CD14-positive monocyte (primary cell): ENCODE data around the gene SRGAP1. TPM values are rescaled to one million over a fixed set of nuclear protein-coding genes. Genes with fewer than 3 reads are reported as not detected.

Experiments used
- DNase-seq, 3 donors: peaks; one replicate each; pipeline ENCODE4 v3.0.0-alpha.2; 2011 to 2022
- H2AFZ ChIP-seq: 2 replicates; pipeline ENCODE4 v1.6.0; 2012; ENCODE audit warnings: mild to moderate bottlenecking, low read depth, low read length, inconsistent platforms; ENCODE audit not compliant: insufficient read depth, poor library complexity, severe bottlenecking
- H3K27ac ChIP-seq, 2 donors: 1 replicate in 1 of 2; 2 replicates in 1 of 2; pipeline ENCODE4 v1.5.1; 2012 to 2013; ENCODE audit warnings: low read length in 2 of 2, control low read depth in 1 of 2, inconsistent platforms in 1 of 2, low read depth in 1 of 2, mild to moderate bottlenecking in 1 of 2
- H3K27me3 ChIP-seq, 2 donors: one replicate each; pipeline versions ENCODE4 v1.6.0 to v1.6.1; 2011 to 2013; ENCODE audit warnings: low read length in 2 of 2; ENCODE audit not compliant: control insufficient read depth in 2 of 2, insufficient read depth in 2 of 2
- H3K36me3 ChIP-seq, 2 donors: replicated peaks in 1 of 2; 1 replicate in 1 of 2; 2 replicates in 1 of 2; pipeline versions ENCODE4 v1.5.1 to v1.6.1; 2012 to 2013; ENCODE audit warnings: low read length in 2 of 2, control low read depth in 1 of 2, inconsistent platforms in 1 of 2, mild to moderate bottlenecking in 1 of 2; ENCODE audit not compliant: insufficient read depth in 2 of 2, control insufficient read depth in 1 of 2
- H3K4me1 ChIP-seq, 2 donors: 1 replicate in 1 of 2; 2 replicates in 1 of 2; pipeline versions ENCODE4 v1.5.1 to v1.6.1; 2012 to 2013; ENCODE audit warnings: low read length in 2 of 2, control low read depth in 1 of 2, inconsistent platforms in 1 of 2, mild to moderate bottlenecking in 1 of 2, moderate library complexity in 1 of 2; ENCODE audit not compliant: insufficient read depth in 2 of 2, control insufficient read depth in 1 of 2
- H3K4me2 ChIP-seq: replicated peaks from 2 replicates; pipeline ENCODE3; 2012; ENCODE audit warnings: low read length, moderate library complexity, mild to moderate bottlenecking; ENCODE audit not compliant: poor library complexity, severe bottlenecking; ENCODE audit errors: extremely low read depth
- H3K4me3 ChIP-seq, 3 experiments: fragments of 200-600 bp in 1 of 3; sonication (generic) in 1 of 3; replicated peaks in 1 of 3; 1 replicate in 2 of 3; 2 replicates in 1 of 3; pipeline ENCODE4 v1.5.1; 2011 to 2013; ENCODE audit warnings: low read length in 3 of 3, mild to moderate bottlenecking in 3 of 3, control low read depth in 2 of 3, low read depth in 2 of 3, inconsistent platforms in 1 of 3, moderate library complexity in 1 of 3
- H3K79me2 ChIP-seq: 2 replicates; pipeline ENCODE4 v1.6.0; 2012; ENCODE audit warnings: mild to moderate bottlenecking, control low read depth, inconsistent platforms, low read length, moderate library complexity; ENCODE audit not compliant: insufficient read depth
- H3K9ac ChIP-seq: 2 replicates; pipeline ENCODE4 v1.6.0; 2017; ENCODE audit warnings: low read length, mild to moderate bottlenecking; ENCODE audit not compliant: insufficient read depth, poor library complexity, severe bottlenecking
- H3K9me3 ChIP-seq, 2 donors: replicated peaks in 1 of 2; 1 replicate in 1 of 2; 2 replicates in 1 of 2; pipeline versions ENCODE4 v1.5.1 to v1.6.1; 2012 to 2013; ENCODE audit warnings: low read length in 2 of 2, control low read depth in 1 of 2; ENCODE audit not compliant: control insufficient read depth in 1 of 2, insufficient read depth in 1 of 2
- H4K20me1 ChIP-seq: 2 replicates; pipeline ENCODE4 v1.6.0; 2012; ENCODE audit warnings: mild to moderate bottlenecking, low read length, control low read depth, moderate library complexity; ENCODE audit not compliant: insufficient read depth
- H3K27ac Mint-ChIP-seq, 7 donors: one replicate each; pipeline ENCODE4 v1.8.0; 2020; ENCODE audit warnings: mild to moderate bottlenecking in 7 of 7, mixed read lengths in 7 of 7, moderate library complexity in 6 of 7, inconsistent platforms in 2 of 7
- H3K27me3 Mint-ChIP-seq, 3 donors: one replicate each; pipeline ENCODE4 v1.8.0; 2021 to 2022; ENCODE audit warnings: low read depth in 3 of 3, mild to moderate bottlenecking in 3 of 3, mixed read lengths in 3 of 3, moderate library complexity in 3 of 3, inconsistent platforms in 1 of 3
- H3K36me3 Mint-ChIP-seq, 2 donors: one replicate each; pipeline ENCODE4 v1.8.0; 2020; ENCODE audit warnings: mixed read lengths in 2 of 2, inconsistent platforms in 1 of 2, mild to moderate bottlenecking in 1 of 2
- H3K4me1 Mint-ChIP-seq: one replicate; pipeline ENCODE4 v1.8.0; 2020; ENCODE audit warnings: mild to moderate bottlenecking, mixed read lengths
- H3K4me3 Mint-ChIP-seq, 2 donors: one replicate each; pipeline ENCODE4 v1.8.0; 2020; ENCODE audit warnings: mild to moderate bottlenecking in 2 of 2, mixed read lengths in 2 of 2, moderate library complexity in 1 of 2
- H3K9me3 Mint-ChIP-seq, 7 donors: one replicate each; pipeline ENCODE4 v1.8.0; 2020 to 2022; ENCODE audit warnings: mixed read lengths in 7 of 7, mild to moderate bottlenecking in 6 of 7, moderate library complexity in 6 of 7, inconsistent platforms in 2 of 7
- CTCF ChIP-seq: fragments of 200-600 bp; IDR thresholded peaks from one replicate; pipeline ENCODE4 v1.8.0; 2022; ENCODE audit warnings: antibody characterized with exemption, mild to moderate bottlenecking
- WGBS: methylation state at CpG from one replicate; pipeline ENCODE4 v1.1.5; 2013; ENCODE audit warnings: missing lambda C conversion rate; ENCODE audit not compliant: insufficient coverage; 5-methylcytosine and 5-hydroxymethylcytosine counted together
- intact Hi-C, 2 donors: fragments of 100-400 bp; cut with micrococcal nuclease; formaldehyde crosslinking; loops; one replicate each; pipeline versions ENCODE4 v1.15.0 to v1.15.1; 2023
- polyA plus RNA-seq, 3 donors: library from polyadenylated mRNA; depleted of rRNA in 1 of 3; unstranded in 2 of 3; stranded (reverse) in 1 of 3; fragments of 300-500 nt in 2 of 3; fragments of >200 nt in 1 of 3; fragmentation: Illumina TruSeq in 2 of 3; gene quantifications; 1 replicate in 2 of 3; 2 replicates in 1 of 3; pipeline ENCODE4 v1.2.3, GENCODE V29; 2012 to 2021

The SRGAP1 gene
- polyA plus RNA-seq, 3 donors = 0.05 to 0.52 (median 0.07) TPM

- no peaks in the 10 kb centered on the region for H4K20me1 ChIP-seq
- no peak overlapping the region for H3K9ac ChIP-seq
- no peak for TF ChIP-seq CTCF
- no peaks in the 10 kb centered on the region for H3K36me3 ChIP-seq
- no peak overlapping the region for H3K4me3 ChIP-seq
- H3K27me3 ChIP-seq = no peaks in the 10 kb centered on the region
- no peaks in the 10 kb centered on the region for H3K4me1 ChIP-seq
- no peak overlapping the region for H3K27ac ChIP-seq
- no peak overlapping the region for H3K27ac Mint-ChIP-seq
- no peak overlapping the region for H3K4me2 ChIP-seq
- intact Hi-C loops = no loop called here
- no CpG with 5 or more reads among the region's 3 CpGs for WGBS
- H3K4me1 Mint-ChIP-seq = peaks cover 7% of the 10 kb centered on the region
- no peak overlapping the region for H3K4me3 Mint-ChIP-seq
- no peaks in the 10 kb centered on the region for H3K79me2 ChIP-seq
- DNase-seq = no peak
- H2AFZ ChIP-seq = no peak overlapping the region
- H3K36me3 Mint-ChIP-seq = no peaks in the 10 kb centered on the region
- peaks cover 0 to 1% (median 1%) of the 10 kb centered on the region in 3 donors for H3K27me3 Mint-ChIP-seq
- H3K9me3 Mint-ChIP-seq = peaks cover 0 to 4% (median 0%) of the 10 kb centered on the region in 7 donors
- no peaks in the 10 kb centered on the region for H3K9me3 ChIP-seq
These were observed 86.5 kb downstream of the SRGAP1 start for GRCh38 chr12:63930971-63931370.

- Mint-ChIP-seq H3K4me3 (no peak overlapping the region), H3K4me1 (peaks cover 7% of the 10 kb centered on the region), H3K27ac (no peak overlapping the region), H3K9me3 (peaks cover 0 to 4% (median 0%) of the 10 kb centered on the region in 7 donors), H3K36me3 (no peaks in the 10 kb centered on the region), H3K27me3 (peaks cover 0 to 1% (median 1%) of the 10 kb centered on the region in 3 donors)
- no peaks in the 10 kb centered on the region for H3K36me3 ChIP-seq
- DNase-seq = no peak
- H3K27me3 ChIP-seq = no peaks in the 10 kb centered on the region
- no peak overlapping the region for H3K27ac ChIP-seq
- no peak overlapping the region for H3K4me2 ChIP-seq
- 88% methylated on average over 1 of the region's 1 CpG for WGBS
- H3K9ac ChIP-seq = no peak overlapping the region
- no peaks in the 10 kb centered on the region for H3K4me1 ChIP-seq
- no peak overlapping the region for H2AFZ ChIP-seq
- intact Hi-C loops = no loop called here
- no peak for TF ChIP-seq CTCF
- H3K9me3 ChIP-seq = no peaks in the 10 kb centered on the region
- H4K20me1 ChIP-seq = no peaks in the 10 kb centered on the region
- no peaks in the 10 kb centered on the region for H3K79me2 ChIP-seq
- H3K4me3 ChIP-seq = no peak overlapping the region
These were observed 87.2 kb downstream of the SRGAP1 start for GRCh38 chr12:63931703-63932102.
